ENCODE results near the gene ZFHX3.

DNA sequence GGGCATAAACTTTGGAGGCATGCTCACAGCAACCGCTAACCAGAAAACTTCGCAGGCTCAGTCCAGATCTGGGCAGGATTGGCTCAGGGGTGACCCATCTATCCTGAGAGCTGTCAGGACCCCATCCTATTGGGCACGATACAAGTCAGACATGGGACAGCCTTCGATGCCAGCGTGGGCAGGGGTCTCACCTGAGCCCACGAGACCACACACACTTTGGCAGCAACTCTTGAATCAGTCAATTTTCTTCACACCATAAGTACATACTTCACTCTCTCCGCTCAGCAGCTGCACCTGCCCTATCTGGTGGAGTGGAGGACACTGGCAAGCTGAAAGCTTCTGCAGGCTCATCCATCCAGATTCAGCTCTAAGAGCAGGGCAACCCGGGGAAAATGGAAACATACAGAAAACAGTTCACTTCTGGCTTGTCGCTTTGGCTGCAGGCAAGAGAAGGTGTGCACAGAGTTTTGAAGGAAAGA, 48.3 kb downstream of the ZFHX3 start:
- TF ChIP-seq, protein P1, sequence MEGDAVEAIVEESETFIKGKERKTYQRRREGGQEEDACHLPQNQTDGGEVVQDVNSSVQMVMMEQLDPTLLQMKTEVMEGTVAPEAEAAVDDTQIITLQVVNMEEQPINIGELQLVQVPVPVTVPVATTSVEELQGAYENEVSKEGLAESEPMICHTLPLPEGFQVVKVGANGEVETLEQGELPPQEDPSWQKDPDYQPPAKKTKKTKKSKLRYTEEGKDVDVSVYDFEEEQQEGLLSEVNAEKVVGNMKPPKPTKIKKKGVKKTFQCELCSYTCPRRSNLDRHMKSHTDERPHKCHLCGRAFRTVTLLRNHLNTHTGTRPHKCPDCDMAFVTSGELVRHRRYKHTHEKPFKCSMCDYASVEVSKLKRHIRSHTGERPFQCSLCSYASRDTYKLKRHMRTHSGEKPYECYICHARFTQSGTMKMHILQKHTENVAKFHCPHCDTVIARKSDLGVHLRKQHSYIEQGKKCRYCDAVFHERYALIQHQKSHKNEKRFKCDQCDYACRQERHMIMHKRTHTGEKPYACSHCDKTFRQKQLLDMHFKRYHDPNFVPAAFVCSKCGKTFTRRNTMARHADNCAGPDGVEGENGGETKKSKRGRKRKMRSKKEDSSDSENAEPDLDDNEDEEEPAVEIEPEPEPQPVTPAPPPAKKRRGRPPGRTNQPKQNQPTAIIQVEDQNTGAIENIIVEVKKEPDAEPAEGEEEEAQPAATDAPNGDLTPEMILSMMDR (IDR thresholded peaks at IDR 0.05; ENCODE audit: poor library complexity, severe bottlenecking), result no peak
- no peak for TF ChIP-seq EP300 (conservative IDR thresholded peaks at IDR 0.05; ENCODE audit: poor library complexity, severe bottlenecking)
- no peak for TF ChIP-seq POLR2AphosphoS5 (IDR thresholded peaks at IDR 0.05)
- TF ChIP-seq EZH2 (IDR thresholded peaks at IDR 0.05; ENCODE audit: borderline replicate concordance, insufficient read depth, low read length, poor library complexity, severe bottlenecking), result no peak
- no peak for TF ChIP-seq RAD21 (conservative IDR thresholded peaks at IDR 0.05)

Data from neural cell (in vitro differentiated cells).